ENCODE data around the gene ECI2.
A peak's percentile ranks its signal among the peaks of the same experiment; 100 is the strongest.

Gene ECI2, protein sequence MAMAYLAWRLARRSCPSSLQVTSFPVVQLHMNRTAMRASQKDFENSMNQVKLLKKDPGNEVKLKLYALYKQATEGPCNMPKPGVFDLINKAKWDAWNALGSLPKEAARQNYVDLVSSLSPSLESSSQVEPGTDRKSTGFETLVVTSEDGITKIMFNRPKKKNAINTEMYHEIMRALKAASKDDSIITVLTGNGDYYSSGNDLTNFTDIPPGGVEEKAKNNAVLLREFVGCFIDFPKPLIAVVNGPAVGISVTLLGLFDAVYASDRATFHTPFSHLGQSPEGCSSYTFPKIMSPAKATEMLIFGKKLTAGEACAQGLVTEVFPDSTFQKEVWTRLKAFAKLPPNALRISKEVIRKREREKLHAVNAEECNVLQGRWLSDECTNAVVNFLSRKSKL

DNA sequence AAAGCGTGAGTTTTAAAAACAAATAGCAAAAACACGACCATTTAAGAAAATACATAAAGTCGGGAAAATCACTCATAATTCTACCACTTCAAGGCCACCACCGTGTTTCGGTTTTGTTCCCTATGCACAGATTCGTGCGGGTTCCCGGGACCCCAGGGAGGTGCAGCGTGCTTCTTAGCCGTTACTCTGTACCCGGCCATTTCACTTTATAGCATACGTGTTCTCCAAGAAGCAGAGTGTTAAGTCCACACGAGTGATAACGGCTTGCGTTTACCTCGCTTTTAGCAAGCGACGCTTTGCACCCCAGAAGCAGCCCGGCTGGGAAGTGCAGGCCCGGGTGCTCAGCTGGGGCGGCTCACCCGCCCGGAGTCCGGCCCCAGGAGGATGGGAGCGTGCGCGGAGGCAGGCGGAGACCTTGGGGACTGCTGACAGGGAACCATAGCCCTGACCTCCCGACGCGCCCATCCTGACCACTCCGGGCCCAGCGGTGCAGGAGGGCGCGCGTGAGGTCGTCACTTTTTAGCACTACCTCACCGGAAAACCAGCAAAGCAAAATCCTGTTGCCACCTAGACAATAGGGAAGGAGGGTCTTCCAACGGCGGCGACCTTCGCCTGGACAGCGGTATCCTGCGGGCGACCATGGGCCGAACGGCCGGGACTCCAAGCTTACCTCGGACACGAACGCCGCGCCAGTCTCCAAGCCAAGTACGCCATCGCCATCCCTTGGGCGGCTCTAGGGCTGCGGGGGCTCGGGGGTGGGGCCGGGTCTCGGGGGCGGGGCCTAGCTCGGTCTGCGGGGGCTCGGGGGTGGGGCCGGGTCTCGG, at the start of gene ECI2:
ECI2 (minus strand) TSS at position 735 of the 824 bp plus-strand sequence; CDS start at position 720, 15 bp downstream.
- DNase-seq = peak; percentile 95

DNA sequence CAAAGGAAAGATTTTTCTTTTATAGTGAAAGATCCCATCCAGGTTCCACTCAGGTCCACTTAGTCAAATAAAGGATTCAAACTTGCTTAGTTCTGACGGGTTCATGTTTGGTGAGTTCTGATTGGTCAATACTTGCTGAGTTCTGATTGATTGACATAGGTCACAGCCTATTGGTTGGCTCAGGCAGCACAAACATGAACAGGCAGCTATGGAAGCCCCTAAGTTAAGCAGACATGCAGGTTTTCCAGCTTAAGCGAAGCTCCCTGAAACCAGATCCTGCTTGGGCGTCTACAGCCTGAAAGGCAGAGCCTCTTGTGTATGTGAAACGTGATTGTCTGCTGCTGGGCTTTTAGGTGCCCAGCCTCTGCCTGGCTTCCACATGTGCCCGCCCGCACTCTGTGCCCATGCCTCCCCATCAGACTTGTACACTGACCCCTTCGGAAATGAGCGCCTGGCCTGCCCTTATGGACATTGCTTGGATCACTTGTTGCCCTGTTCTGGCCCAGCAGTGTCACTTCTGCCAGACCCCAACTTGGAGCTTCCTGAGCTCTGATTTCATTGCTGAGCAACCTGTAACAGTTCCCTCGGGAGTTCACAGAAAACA, 45.4 kb upstream of the ECI2 start:
- no peak for DNase-seq

DNA sequence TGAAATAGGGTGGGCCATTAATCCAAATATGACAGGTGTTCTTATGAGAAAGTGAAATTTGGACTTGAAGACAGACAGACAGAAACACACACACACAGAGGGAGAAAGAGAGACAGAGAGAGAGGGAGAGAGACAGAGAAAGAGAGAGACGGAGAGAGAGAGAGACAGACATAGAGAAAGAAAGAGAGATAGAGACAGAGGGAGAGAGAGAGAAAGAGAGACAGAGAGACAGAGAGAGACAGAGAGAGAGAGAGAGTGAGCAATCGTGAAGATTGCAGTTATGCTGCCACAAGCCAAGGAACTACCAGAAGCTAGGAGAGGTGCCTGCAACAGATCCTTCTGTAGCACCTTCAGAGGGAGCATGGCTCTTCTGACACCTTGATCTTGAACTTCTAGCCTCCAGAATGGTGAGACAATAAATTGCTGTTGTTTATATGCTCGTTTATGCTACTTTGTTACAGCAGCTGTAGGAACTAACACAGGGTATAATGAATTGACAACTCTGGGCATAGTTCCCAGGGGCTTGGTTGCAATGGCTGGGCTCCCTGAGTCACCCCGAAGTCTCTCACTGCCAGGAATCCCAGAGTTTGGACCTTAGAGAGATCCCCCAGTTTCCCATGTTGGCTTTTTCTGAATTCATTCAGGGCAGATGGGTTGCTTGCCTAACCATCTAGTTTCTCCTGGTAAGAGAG, 44.7 kb upstream of the ECI2 start:
- DNase-seq = no peak

DNA sequence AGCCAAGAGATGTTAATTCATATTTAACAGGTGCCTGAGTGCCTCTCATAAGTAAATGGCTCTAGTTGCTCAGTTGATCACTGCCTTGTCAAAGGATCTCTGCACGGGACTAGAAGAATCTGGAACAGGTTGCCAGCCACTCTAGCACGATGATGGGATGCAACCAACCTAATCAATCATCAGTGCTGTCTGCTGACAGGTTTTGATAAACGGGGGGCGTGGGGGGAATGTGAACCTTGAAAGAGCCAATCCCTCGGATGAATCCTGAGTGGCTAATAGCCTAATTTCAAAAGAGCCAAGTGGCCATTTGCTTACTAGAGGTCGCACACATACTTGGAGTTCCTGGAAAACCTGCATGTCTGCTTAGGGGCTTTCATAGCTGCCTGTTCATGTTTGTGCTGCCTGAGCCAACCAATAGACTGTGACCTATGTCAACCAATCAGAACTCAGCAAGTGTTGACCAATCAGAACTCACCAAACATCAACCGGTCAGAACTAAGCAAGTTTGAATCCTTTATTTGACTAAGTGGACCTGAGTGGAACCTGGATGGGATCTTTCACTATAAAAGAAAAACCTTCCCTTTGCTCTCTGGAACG, 43.5 kb upstream of the ECI2 start:
- DNase-seq = no peak

- DNase-seq = no peak
Observed at GRCh38 chr6:4176907-4177306, 41.5 kb upstream of the ECI2 start.

DNA sequence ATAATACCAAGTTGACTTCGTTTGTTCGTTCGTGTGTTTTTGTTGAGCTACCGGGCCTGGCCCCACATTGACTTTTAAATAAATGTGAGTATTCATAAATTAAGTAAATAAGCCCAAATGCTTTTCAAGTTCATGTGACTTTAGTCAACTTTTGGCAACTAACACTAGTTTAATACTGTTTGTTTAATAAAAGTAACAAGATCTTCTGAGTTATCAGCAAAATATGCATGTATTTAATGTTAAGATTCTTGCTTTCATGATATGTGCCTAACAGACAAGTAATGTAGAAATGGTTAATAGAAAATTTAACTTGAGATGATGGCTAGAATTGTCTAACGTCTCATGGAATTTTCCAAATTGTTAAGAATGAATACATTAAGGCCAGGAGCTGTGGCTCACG, 38.7 kb upstream of the ECI2 start:
- no peak for DNase-seq

- DNase-seq = no peak
Observed at GRCh38 chr6:4172368-4172767, 37.0 kb upstream of the ECI2 start.

DNA sequence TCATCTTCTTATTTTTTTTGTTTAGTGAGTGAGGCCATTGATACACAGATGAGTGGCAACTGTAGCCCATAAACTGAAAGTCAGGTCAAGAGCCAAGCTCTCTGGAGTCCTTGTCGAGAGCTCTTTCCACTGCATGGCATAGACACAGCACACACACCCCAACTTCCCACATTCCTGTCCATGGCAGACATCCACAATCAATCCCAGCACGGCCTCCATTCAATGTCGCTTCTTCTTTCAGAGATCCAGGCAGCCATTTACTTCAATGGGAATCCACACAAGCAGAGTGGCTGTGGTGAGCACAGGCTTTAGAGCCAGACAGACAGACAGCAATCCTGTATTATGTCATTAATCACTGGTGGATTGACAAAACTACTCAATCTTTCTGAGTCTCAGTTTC, 34.9 kb upstream of the ECI2 start:
- no peak for DNase-seq

DNA sequence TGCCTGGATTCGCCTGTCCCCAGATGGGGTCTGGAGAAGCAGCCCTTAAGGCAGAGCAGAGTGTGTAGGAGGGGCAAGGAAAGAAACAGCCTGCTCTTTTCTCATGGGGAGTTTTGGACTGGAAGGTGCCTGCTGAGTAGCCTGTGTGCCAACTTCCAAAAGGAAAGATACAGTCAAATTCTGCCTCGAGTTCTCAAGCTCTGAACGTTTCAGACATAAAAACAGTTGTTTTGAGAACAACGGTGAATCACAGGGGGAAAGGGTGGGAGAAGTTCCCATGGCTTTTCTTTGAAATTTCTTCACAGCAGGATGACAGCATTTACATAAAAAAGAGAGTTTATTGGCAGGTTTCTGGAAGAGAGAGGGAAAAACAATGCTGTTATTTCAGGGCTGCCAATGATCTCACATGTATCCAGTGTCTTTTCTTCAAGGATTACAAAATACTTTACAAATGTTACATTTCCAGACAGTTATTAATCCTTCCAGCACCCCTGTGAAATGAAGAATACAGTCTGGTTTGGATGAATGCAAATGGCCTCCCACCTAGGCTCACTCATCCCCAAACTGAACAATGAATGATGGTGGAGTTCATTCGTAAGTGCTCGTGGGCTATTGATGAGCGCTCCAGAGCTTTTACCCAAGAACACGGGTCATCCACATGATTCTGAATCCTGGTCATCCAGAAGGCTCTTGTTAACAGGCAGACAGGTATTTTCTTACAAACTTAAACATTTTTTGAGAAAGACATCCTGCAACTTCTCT, 33.8 kb upstream of the ECI2 start:
- DNase-seq = no peak

- no peak for DNase-seq
Observed at GRCh38 chr6:4167833-4168232, 32.5 kb upstream of the ECI2 start.

DNA sequence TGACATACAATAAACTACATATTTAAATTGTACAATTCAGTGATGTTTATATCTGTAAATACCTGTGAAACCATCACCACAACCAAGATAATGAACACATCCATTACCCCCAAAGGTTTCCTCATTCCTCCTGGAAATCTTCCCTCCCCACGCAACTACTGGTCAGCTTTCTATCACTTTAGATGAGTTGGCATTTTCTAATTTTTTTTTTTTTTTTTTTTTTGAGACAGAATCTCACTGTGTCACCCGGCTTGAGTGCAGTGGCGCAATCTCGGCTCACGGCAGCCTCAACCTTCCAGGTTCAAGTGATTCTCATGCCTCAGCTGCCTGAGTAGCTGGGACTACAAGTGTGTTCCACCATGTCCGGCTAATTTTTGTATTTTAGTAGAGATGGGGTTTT, 31.7 kb upstream of the ECI2 start:
- DNase-seq = no peak

- no peak for DNase-seq
Observed at GRCh38 chr6:4164456-4164855, 29.1 kb upstream of the ECI2 start.

DNA sequence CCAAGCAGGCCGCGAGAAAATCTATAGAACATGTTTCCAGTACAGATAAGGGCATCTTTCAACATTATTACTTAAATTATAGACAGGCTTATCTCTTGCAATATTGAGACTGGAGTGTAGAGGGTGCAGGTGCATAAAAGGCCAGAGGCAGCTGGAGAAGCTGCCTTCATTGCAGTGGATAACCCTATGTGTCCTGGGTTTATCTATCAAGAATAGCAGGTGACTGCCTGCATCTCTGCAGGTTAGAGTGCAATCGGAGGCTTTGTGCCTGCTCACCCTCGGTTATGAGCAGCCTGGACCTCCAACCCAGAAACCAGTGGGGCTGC, 28.7 kb upstream of the ECI2 start:
- peak; percentile 24 for DNase-seq

GRCh38 chr6:4163408-4164116, 28.2 kb upstream of the ECI2 start:
- no peak for DNase-seq

GRCh38 chr6:4162370-4162769, 27.0 kb upstream of the ECI2 start:
- DNase-seq = no peak

- DNase-seq = no peak
Observed at GRCh38 chr6:4159491-4159890, 24.1 kb upstream of the ECI2 start.

- DNase-seq = no peak
Observed at GRCh38 chr6:4157506-4157905, 22.1 kb upstream of the ECI2 start.

DNA sequence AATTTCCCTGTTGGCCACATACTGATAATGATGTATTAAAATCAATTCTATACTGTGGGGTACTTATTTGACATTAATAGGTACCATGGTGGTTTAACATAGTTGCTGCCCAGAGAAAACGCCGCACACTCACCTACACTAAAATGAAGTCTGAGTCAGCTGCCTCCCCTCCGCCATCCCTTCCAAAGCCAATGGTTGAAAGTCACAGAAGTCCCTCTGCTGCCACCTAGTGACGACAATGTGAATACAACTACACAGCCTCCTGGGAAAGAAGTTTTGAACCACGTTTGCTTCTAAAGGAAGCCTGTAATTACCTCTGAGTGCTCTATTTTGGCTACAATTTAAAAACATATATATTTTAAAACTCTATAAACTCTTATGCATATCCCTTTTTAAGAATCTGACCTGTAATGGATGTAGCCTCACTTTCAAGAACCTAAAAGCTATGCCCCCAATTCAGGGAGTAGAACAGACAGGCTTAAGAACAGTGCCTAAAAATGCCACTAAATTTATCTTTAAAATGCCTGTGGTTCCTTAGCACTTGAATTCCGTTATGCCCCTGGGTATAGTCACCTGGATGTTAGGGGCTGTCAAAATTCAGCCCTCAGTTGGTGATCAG, 20.6 kb upstream of the ECI2 start:
- DNase-seq = peak; percentile 74

DNA sequence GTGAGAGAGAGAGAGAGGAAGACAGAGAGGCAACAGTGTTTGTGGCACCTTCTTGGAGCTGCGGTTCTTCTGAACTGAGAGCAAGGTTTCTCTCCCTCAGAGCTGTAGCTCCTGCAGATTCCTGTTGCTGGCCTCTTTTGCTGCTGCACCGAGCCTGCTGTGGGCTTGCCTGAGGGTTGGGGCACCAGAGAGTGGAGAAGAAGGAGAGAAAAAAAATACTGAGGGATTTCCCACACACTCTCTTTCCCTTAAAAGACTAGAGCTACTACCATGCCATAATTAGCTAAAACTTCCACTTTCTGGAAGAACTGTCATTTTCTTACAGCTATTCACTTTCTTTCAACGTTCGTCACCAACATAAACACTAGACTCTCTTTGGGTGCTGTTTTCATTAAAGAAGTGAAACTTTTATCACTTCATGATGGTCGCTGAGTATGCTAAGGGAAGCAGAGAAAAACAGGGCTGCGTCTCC, 18.2 kb upstream of the ECI2 start:
- DNase-seq = no peak

DNA sequence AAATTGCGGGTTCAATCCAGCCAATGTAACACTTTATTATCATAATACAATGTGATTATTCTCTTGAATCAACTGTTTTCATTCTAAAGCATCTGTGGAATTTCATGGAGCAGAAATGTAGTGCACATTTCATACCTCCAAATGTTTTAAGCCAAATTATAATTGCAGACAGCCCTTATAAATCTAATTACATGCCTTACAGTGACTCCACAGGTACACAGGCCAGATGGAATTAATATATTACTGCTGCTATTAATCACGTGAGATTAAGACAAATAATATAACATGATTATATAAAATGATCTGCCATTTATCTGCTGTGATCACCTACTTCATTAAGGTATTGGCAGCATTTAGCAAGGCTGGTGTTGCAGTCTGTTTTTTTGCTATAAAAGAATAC, 9.7 kb upstream of the ECI2 start:
- no peak for DNase-seq

- DNase-seq = no peak
Observed at GRCh38 chr6:4139272-4139671, 3.9 kb upstream of the ECI2 start.

Data from NCI-H146 (cell line).